HepG2 (cell line): Measurements from ENCODE around the gene LRRIQ4. TPM values are rescaled to one million over a fixed set of nuclear protein-coding genes. Genes with fewer than 3 reads are reported as not detected.

Experiments
- ATF1 ChIP-seq: IDR thresholded peaks from 2 replicates; pipeline ENCODE4 v1.6.1; 2016; ENCODE audit warnings: mild to moderate bottlenecking, control low read depth
- ATF7 ChIP-seq, 2 experiments: fragments of 450-650 bp in 1 of 2; sonication (generic) in 1 of 2; formaldehyde crosslinking in 1 of 2; IDR thresholded peaks; 2 replicates each; pipeline versions ENCODE4 v1.4.0 to v1.6.1; 2016 to 2020; ENCODE audit warnings: antibody characterized with exemption in 1 of 2, mild to moderate bottlenecking in 1 of 2, missing genetic modification reagents in 1 of 2
- CCDC6 ChIP-seq: sonication (generic); formaldehyde crosslinking; IDR thresholded peaks from 2 replicates; pipeline ENCODE4 v1.8.1; 2022; ENCODE audit warnings: mild to moderate bottlenecking, missing genetic modification reagents, moderate library complexity
- KLF15 ChIP-seq: sonication (generic); formaldehyde crosslinking; IDR thresholded peaks from 2 replicates; pipeline ENCODE4 v1.8.1; 2023; ENCODE audit warnings: borderline replicate concordance, mild to moderate bottlenecking, inconsistent platforms, missing genetic modification reagents, mixed read lengths
- PAWR ChIP-seq: sonication (generic); formaldehyde crosslinking; IDR thresholded peaks from 2 replicates; pipeline ENCODE4 v1.4.0; 2020; ENCODE audit warnings: missing genetic modification reagents, mild to moderate bottlenecking, borderline replicate concordance
- PCBP1 ChIP-seq: fragments of 200-400 bp; formaldehyde crosslinking; IDR thresholded peaks from 2 replicates; pipeline ENCODE4 v1.6.1; 2017; ENCODE audit warnings: mild to moderate bottlenecking, low read depth, low read length, borderline replicate concordance
- RFX5 ChIP-seq: IDR thresholded peaks from 2 replicates; pipeline ENCODE4 v1.6.1; 2011; ENCODE audit warnings: low read depth, low read length, improper control_type of control experiment
- SMC3 ChIP-seq: IDR thresholded peaks from 2 replicates; pipeline ENCODE4 v1.6.1; 2011; ENCODE audit warnings: low read length, improper control_type of control experiment
- ZFP36 ChIP-seq: fragments of 150-350 bp; IDR thresholded peaks from 2 replicates; pipeline ENCODE4 v1.6.1; 2018; ENCODE audit warnings: borderline replicate concordance, low read length, low read depth; ENCODE audit not compliant: partially characterized antibody
- ZNF205 ChIP-seq: IDR thresholded peaks from 2 replicates; pipeline ENCODE4 v1.6.1; 2018; ENCODE audit warnings: missing biosample characterization, missing genetic modification reagents
- ZNF44 ChIP-seq: sonication (generic); formaldehyde crosslinking; IDR thresholded peaks from 2 replicates; pipeline ENCODE4 v1.5.1; 2020; ENCODE audit warnings: mild to moderate bottlenecking, missing genetic modification reagents
- ZNF530 ChIP-seq: sonication (generic); formaldehyde crosslinking; IDR thresholded peaks from 2 replicates; pipeline ENCODE4 v1.5.0; 2020; ENCODE audit warnings: low read depth, mild to moderate bottlenecking, missing genetic modification reagents
- ZNF549 ChIP-seq: sonication (generic); formaldehyde crosslinking; IDR thresholded peaks from 2 replicates; pipeline ENCODE4 v1.5.0; 2020; ENCODE audit warnings: missing genetic modification reagents
- ZNF674 ChIP-seq: sonication (generic); formaldehyde crosslinking; IDR thresholded peaks from 2 replicates; pipeline ENCODE4 v1.5.0; 2020; ENCODE audit warnings: low read depth, mild to moderate bottlenecking, missing genetic modification reagents
- ZNF782 ChIP-seq: sonication (generic); formaldehyde crosslinking; IDR thresholded peaks from 2 replicates; pipeline ENCODE4 v1.4.0; 2020; ENCODE audit warnings: missing genetic modification reagents, mild to moderate bottlenecking, borderline replicate concordance
- polyA plus RNA-seq, 8 experiments: library from polyadenylated mRNA; depleted of rRNA in 3 of 8; stranded (reverse) in 7 of 8; unstranded in 1 of 8; fragments of >200 nt; fragmentation: Illumina TruSeq in 4 of 8; extraction: Trizol in 4 of 8; gene quantifications; 2 replicates each; pipeline versions ENCODE4 v1.2.1 to v1.2.3, GENCODE V29; 2011 to 2016; ENCODE audit warnings: low read depth in 4 of 8, missing spikeins in 1 of 8, mixed read lengths in 1 of 8; ENCODE audit not compliant: insufficient read depth in 1 of 8
- total RNA-seq, 5 experiments: library from RNA; depleted of rRNA; stranded (reverse); fragments of >200 nt; fragmentation: Illumina TruSeq; extraction: Trizol; gene quantifications; 2 replicates each; pipeline ENCODE4 v1.2.3, GENCODE V29; 2016; ENCODE audit warnings: low read depth in 1 of 5
- TF ChIP-seq, protein P1 (sequence below): sonication (generic); formaldehyde crosslinking; IDR thresholded peaks from 2 replicates; pipeline ENCODE4 v1.5.1; 2020; ENCODE audit warnings: missing genetic modification reagents, mild to moderate bottlenecking, borderline replicate concordance
- TF ChIP-seq, protein P2 (sequence below): sonication (generic); formaldehyde crosslinking; IDR thresholded peaks from 2 replicates; pipeline ENCODE4 v1.9.0; 2021; ENCODE audit warnings: missing genetic modification reagents, borderline replicate concordance
- TF ChIP-seq, protein P3 (sequence below): sonication (generic); formaldehyde crosslinking; IDR thresholded peaks from 2 replicates; pipeline ENCODE4 v1.5.0; 2020; ENCODE audit warnings: mild to moderate bottlenecking, missing genetic modification reagents
- TF ChIP-seq, protein P4 (sequence below): sonication (generic); formaldehyde crosslinking; IDR thresholded peaks from 2 replicates; pipeline ENCODE4 v1.4.0; 2020; ENCODE audit warnings: missing genetic modification reagents, borderline replicate concordance
- TF ChIP-seq, protein P5 (sequence below): sonication (generic); formaldehyde crosslinking; conservative IDR thresholded peaks from 2 replicates; pipeline ENCODE4 v1.8.0; 2022; ENCODE audit warnings: low read depth, missing genetic modification reagents

Gene LRRIQ4
- total and polyA plus RNA-seq, 2 of the 13 experiments (the other 11 are each of a cell fraction or from before 2014, with no cell fraction given) = not detected

DNA sequence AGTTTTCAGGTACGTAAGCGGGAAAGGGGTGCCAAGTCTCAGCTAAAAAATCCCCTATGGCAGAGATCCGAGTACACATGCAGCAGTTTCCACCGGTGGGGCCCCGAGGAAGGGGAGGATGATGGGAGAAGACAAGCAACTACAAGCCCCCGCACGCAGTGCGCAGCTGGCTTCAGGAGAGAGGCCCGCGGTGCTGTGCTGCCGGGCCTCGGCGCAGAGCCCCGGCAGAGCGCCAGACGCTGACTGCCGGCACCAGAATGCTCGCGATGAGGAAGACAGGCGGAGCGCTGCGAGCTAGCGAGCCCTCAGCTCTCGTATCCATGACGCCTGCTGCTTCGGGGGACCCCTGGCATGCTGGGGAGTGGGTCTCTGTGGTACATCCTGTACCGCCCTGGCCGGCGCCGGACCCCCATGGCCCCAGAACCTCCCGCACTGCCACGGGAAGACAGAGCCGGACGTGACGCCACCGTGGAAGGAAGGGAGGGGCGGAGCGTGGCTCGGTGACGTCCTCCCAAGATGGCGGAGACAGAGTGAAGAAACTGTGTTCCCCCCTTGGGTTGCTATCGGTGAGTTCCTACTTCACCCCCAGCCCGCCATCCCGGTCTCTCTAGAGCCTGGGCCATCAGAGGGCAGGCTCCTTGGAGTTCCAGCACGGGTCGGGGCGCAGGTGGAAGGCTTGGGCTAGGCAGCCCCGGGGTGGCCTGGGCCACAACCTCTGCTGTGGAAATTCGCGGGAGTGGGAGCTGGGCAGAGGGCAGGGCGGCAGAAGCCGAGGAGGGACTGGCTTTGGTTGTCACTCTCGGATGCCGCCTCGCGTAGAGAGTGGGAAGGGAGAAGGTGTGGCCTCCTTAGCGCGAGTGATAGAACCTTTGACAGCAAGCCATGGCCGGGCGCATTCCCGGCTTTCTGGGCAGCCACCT lies 39.5 kb upstream of the LRRIQ4 start, which contains the start of gene MYNN (continued):
- TF ChIP-seq, protein P1, sequence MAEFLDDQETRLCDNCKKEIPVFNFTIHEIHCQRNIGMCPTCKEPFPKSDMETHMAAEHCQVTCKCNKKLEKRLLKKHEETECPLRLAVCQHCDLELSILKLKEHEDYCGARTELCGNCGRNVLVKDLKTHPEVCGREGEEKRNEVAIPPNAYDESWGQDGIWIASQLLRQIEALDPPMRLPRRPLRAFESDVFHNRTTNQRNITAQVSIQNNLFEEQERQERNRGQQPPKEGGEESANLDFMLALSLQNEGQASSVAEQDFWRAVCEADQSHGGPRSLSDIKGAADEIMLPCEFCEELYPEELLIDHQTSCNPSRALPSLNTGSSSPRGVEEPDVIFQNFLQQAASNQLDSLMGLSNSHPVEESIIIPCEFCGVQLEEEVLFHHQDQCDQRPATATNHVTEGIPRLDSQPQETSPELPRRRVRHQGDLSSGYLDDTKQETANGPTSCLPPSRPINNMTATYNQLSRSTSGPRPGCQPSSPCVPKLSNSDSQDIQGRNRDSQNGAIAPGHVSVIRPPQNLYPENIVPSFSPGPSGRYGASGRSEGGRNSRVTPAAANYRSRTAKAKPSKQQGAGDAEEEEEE (CRISPR knock-in tag) = no peak
- TF ChIP-seq PAWR (CRISPR knock-in tag) = no peak
- no peak for TF ChIP-seq ZNF530 (CRISPR knock-in tag)
- no peak for TF ChIP-seq ZNF549 (CRISPR knock-in tag)
- no peak; the same call in 1 of the 2 replicates for TF ChIP-seq ATF7 (IDR thresholded peaks at IDR 0.05)
- no peak for TF ChIP-seq ATF7 (CRISPR knock-in tag; IDR thresholded peaks at IDR 0.05)
- no peak for TF ChIP-seq ZFP36
- TF ChIP-seq ZNF674 = no peak
- TF ChIP-seq ZNF782 (CRISPR knock-in tag) = 0 out of 2 replicates have a peak, but pooled peaks have one; percentile 79
- TF ChIP-seq, protein P2, sequence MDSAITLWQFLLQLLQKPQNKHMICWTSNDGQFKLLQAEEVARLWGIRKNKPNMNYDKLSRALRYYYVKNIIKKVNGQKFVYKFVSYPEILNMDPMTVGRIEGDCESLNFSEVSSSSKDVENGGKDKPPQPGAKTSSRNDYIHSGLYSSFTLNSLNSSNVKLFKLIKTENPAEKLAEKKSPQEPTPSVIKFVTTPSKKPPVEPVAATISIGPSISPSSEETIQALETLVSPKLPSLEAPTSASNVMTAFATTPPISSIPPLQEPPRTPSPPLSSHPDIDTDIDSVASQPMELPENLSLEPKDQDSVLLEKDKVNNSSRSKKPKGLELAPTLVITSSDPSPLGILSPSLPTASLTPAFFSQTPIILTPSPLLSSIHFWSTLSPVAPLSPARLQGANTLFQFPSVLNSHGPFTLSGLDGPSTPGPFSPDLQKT (CRISPR knock-in tag) = no peak
- TF ChIP-seq PCBP1 = no peak
- no peak for TF ChIP-seq SMC3
- peak; percentile 65; the same call in 1 of the 2 replicates for TF ChIP-seq CCDC6 (CRISPR knock-in tag)
- TF ChIP-seq, protein P3, sequence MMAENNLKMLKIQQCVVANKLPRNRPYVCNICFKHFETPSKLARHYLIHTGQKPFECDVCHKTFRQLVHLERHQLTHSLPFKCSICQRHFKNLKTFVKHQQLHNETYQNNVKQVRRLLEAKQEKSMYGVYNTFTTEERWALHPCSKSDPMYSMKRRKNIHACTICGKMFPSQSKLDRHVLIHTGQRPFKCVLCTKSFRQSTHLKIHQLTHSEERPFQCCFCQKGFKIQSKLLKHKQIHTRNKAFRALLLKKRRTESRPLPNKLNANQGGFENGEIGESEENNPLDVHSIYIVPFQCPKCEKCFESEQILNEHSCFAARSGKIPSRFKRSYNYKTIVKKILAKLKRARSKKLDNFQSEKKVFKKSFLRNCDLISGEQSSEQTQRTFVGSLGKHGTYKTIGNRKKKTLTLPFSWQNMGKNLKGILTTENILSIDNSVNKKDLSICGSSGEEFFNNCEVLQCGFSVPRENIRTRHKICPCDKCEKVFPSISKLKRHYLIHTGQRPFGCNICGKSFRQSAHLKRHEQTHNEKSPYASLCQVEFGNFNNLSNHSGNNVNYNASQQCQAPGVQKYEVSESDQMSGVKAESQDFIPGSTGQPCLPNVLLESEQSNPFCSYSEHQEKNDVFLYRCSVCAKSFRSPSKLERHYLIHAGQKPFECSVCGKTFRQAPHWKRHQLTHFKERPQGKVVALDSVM = 0 out of 2 replicates have a peak, but pooled peaks have one; percentile 13
- peak; percentile 87 for TF ChIP-seq ATF1 (CRISPR knock-in tag)
- TF ChIP-seq, protein P4, sequence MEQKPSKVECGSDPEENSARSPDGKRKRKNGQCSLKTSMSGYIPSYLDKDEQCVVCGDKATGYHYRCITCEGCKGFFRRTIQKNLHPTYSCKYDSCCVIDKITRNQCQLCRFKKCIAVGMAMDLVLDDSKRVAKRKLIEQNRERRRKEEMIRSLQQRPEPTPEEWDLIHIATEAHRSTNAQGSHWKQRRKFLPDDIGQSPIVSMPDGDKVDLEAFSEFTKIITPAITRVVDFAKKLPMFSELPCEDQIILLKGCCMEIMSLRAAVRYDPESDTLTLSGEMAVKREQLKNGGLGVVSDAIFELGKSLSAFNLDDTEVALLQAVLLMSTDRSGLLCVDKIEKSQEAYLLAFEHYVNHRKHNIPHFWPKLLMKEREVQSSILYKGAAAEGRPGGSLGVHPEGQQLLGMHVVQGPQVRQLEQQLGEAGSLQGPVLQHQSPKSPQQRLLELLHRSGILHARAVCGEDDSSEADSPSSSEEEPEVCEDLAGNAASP (CRISPR knock-in tag) = peak; percentile 45
- TF ChIP-seq ZNF205 (CRISPR knock-in tag) = peak; percentile 85
- TF ChIP-seq, protein P5, sequence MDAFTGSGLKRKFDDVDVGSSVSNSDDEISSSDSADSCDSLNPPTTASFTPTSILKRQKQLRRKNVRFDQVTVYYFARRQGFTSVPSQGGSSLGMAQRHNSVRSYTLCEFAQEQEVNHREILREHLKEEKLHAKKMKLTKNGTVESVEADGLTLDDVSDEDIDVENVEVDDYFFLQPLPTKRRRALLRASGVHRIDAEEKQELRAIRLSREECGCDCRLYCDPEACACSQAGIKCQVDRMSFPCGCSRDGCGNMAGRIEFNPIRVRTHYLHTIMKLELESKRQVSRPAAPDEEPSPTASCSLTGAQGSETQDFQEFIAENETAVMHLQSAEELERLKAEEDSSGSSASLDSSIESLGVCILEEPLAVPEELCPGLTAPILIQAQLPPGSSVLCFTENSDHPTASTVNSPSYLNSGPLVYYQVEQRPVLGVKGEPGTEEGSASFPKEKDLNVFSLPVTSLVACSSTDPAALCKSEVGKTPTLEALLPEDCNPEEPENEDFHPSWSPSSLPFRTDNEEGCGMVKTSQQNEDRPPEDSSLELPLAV (CRISPR knock-in tag) = no peak
- no peak; the same call in none of the 2 replicates for TF ChIP-seq ZNF44
- TF ChIP-seq KLF15 (CRISPR knock-in tag) = 0 out of 2 replicates have a peak, but pooled peaks have one; percentile 69
- no peak for TF ChIP-seq RFX5
